Left cardiac atrium (tissue), 4 donors: ENCODE results near the gene GBP7. TPM values are rescaled to one million over a fixed set of nuclear protein-coding genes. Genes with fewer than 3 reads are reported as not detected.
"Not testable (repeated sequence)": the region's sequence is repeated elsewhere in the genome, so short reads cannot be mapped to it uniquely, and the experiment has no call there.

ENCODE experiments used
- ATAC-seq, 2 donors: fragments of 200-7000 bp; cut with Tn5 transposase; one replicate each; pipeline ENCODE4 v1.9.1; 2020; ENCODE audit warnings: mild to moderate bottlenecking in 2 of 2, moderate library complexity in 2 of 2
- DNase-seq: peaks from one replicate; pipeline ENCODE4 v3.0.0-alpha.2; 2020
- intact Hi-C, 2 donors: fragments of 100-400 bp; cut with DNase I; formaldehyde crosslinking; loops; one replicate each; pipeline versions ENCODE4 v1.14.1 to v1.15.1; 2022 to 2023
- long read RNA-seq: library from polyadenylated mRNA; unstranded; transcript quantifications from one replicate; pipeline ENCODE4 v2.0.0, GENCODE V29; 2021
- total RNA-seq, 2 donors: library from RNA; stranded (reverse); fragmentation: NEBNext Ultra II Directional; extraction: Animal tissue kit (Norgen Biotek cat#: 25700); gene quantifications; one replicate each; pipeline ENCODE4 v1.2.1, GENCODE V29; 2021
- donor health status: DM: no; HTN: yes; CAD: no.
- donor health status: DM: no; HTN: yes; CAD: no; lungs with severe emphysema.
- donor health status: DM: yes; HTN: yes; CAD: no.
- donor health status: Dilated cardiomyopathy.

GBP7 gene, protein sequence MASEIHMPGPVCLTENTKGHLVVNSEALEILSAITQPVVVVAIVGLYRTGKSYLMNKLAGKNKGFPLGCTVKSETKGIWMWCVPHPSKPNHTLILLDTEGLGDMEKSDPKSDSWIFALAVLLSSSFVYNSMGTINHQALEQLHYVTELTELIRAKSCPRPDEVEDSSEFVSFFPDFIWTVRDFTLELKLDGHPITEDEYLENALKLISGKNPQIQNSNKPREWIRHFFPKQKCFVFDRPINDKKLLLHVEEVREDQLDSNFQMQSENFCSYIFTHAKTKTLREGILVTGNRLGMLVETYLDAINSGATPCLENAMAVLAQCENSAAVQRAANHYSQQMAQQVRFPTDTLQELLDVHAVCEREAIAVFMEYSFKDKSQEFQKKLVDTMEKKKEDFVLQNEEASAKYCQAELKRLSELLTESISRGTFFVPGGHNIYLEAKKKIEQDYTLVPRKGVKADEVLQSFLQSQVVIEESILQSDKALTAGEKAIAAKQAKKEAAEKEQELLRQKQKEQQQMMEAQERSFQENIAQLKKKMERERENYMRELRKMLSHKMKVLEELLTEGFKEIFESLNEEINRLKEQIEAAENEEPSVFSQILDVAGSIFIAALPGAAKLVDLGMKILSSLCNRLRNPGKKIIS
- not detected for total RNA-seq
- long read RNA-seq = 0 reads

DNA sequence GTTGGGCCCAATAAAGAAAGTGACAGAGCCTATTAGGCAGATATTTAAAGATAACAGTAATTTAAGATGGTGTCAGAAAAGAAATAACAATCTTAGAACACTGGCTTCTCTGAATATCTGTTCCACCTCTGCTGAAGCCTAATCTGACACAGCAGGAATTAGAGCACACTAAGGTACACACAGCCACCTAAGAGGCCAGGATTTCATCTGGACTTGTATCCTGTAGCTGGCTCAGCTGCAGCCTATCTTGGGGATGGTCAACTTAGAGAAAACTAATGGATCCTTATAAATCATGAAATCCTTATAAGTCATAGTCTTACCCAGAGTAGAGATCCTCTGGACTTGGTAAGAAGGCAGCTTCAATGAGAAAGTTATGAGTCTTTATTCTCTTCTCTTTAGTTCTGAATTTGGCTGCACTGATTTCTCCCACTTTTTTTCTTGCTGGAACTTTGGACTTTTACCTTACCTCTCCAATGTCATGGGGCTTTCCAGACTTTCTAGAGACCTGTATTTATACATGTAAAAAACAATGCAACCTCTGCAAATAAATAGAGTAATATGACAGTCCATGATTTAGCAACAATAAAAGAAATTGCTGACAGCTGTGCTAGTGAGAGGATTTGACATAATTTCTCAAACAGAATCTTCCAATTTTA lies at the start of gene GBP7:
Gene GBP7, minus strand, starts transcription at position 403 of the 656 bp plus-strand sequence. CDS start 4,068 bp downstream, outside the sequence.
- intact Hi-C loops = no loop called here
- DNase-seq (no peak), ATAC-seq (no peak)

DNA sequence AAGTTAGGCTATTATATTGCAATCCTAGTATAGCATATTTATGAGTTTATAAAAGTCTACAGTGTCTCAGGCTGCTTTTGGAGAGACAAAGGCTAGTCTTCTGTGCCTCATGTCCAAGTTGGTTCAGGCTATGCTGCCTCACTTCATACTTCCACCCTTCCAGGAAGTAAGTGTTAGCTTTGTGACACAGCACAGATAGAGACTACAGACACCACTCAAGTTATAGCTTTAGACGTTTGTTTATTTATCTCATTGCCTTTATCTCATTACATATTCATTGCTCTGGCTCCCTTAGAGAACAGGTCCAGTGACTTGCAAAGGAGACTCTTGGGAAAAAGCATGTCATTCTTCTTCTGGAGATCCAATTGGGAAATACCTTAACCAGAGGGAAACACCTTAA lies 45.5 kb upstream of the GBP7 start:
- DNase-seq (no peak), ATAC-seq (no peak)
- intact Hi-C loops = no loop called here

- DNase-seq, intact Hi-C loops, ATAC-seq: not testable (repeated sequence)
These were observed 44.0 kb upstream of the GBP7 start for GRCh38 chr1:89219851-89220250.

GRCh38 chr1:89218941-89219340 lies 43.1 kb upstream of the GBP7 start:
- ATAC-seq, DNase-seq, intact Hi-C loops: not testable (repeated sequence)

GRCh38 chr1:89213347-89213746 lies 37.5 kb upstream of the GBP7 start:
- ATAC-seq (no peak), DNase-seq (no peak)
- intact Hi-C loops = no loop called here

DNA sequence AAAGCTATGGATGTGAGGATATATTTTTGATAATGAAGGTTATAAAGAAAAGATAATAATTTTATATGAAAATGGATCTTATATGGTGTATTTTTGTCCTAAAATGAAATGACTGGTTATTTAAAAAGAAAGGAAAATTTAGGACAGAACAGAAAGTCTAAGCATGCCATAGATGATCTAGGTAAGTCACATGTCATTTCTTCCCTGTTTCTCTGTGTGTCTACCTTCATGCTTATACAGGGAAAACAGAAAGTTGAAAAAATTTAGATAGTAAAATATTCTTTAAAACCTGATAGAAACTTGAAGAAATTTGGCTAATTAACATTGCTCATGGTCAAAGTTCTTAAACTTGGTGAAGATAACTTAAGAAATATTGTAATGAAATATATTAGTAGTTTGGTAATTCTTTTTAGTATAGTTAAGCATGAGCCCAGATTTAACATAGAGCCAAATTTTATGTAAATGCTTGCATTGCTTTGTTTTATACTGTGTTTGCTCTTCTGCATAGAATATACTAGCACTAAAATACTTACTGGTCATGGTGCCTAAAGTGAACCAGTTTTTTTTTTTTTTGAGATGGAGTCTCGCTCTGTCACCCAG lies 35.3 kb upstream of the GBP7 start:
- DNase-seq (no peak), ATAC-seq (no peak)
- intact Hi-C loops = no loop called here

- ATAC-seq = no peak
- no peak for DNase-seq
- intact Hi-C loops = no loop called here
These were observed 30.6 kb upstream of the GBP7 start for GRCh38 chr1:89206373-89206772.

DNA sequence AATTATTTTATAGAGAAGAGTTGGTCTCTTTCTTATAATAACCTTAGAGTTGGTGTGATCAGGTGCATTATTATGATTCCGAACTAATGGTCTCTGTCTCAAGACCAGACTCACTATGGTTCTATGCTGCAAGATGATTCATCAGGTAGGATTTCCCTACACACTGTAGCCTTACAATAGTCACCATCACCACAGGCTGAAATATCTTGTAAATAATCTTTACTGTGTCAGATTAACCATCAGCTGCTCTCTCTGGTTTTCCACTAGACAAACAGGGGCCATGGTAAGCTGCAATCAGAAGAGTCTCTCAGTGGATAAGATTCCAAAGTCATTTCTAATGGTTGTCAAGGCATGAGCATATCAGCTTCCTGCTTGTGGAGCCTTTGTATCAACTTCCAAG lies 27.4 kb upstream of the GBP7 start:
- ATAC-seq (no peak), DNase-seq (no peak)
- intact Hi-C loops = no loop called here

GRCh38 chr1:89201106-89201794 lies 25.4 kb upstream of the GBP7 start:
- DNase-seq (no peak), ATAC-seq (no peak)
- intact Hi-C loops = no loop called here

- ATAC-seq (peak; percentile 38 to 50), DNase-seq (no peak)
- intact Hi-C loops = no loop called here
These were observed 24.9 kb upstream of the GBP7 start for GRCh38 chr1:89200663-89201062.

DNA sequence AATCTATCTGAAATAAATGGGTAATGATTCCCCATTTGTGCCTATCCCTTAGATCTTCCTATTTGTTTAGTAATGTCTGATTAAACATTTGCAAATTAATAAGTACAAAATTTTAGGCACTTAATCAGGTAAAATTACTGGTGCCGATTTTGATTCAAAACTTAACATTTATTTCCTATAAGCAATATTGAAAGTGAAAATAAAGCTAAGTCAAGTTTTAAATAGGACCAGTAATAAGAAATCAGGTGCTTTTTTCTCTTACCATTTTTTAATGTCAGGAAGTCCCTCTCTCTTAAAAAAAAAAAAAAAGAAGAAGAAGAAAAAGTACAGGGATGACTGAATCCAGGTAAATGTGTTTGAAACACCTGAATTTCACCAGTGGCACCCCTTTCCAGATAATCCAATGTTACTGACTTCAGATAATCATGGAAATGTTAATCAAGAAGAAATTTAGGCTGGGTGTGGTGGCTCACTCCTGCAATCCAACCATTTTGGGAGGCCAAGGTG lies 23.8 kb upstream of the GBP7 start:
- DNase-seq (no peak), ATAC-seq (no peak)
- intact Hi-C loops = loop anchor here in 1 of 2 donors (10.0 kb wide), 1 partner anchor 65 kb away; no protein-coding TSS in a partner anchor

- peak; percentile 48 for DNase-seq
- intact Hi-C loops = loop anchor here in 1 of 2 donors (10.0 kb wide), 1 partner anchor 66 kb away; no protein-coding TSS in a partner anchor
- ATAC-seq = peak; percentile 76 to 77
These were observed 22.8 kb upstream of the GBP7 start, which contains the start of gene GBP4 for GRCh38 chr1:89198491-89199072. TSS of gene GBP4 (minus strand) at chr1:89198942. CDS start at chr1:89198834, 108 bp downstream.

DNA sequence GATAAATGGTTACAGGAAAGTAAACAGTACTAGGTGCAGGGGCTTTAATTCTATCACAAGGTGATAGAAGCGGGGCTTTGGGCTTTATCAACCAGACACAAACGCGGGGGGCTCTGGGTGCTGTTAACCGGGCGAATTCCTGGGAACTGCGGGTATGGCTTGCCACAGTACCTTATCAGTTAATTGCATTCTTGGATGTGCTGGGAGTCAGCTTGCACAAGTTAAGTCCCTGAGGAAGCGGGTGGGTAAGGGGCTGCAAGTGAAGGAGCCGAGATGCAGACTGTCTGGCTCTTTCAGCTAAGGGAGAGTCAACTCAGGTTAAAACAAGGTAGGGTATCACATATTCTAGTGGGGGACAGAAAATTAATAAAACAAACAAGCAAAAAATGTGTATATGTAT lies 22.3 kb upstream of the GBP7 start:
- intact Hi-C loops = loop anchor here in 1 of 2 donors (10.0 kb wide), 1 partner anchor 67 kb away; no protein-coding TSS in a partner anchor
- peak in 1 of 2 donors; percentile 8 for ATAC-seq
- DNase-seq = no peak

GRCh38 chr1:89195476-89195875 lies 19.7 kb upstream of the GBP7 start:
- ATAC-seq (no peak), DNase-seq (no peak)
- intact Hi-C loops = loop anchor here in 1 of 2 donors (10.0 kb wide), 1 partner anchor 69 kb away; no protein-coding TSS in a partner anchor

- intact Hi-C loops = loop anchor here in 1 of 2 donors (10.0 kb wide), 1 partner anchor 73 kb away; no protein-coding TSS in a partner anchor
- DNase-seq (no peak), ATAC-seq (no peak)
These were observed 15.5 kb upstream of the GBP7 start for GRCh38 chr1:89191314-89191713.

DNA sequence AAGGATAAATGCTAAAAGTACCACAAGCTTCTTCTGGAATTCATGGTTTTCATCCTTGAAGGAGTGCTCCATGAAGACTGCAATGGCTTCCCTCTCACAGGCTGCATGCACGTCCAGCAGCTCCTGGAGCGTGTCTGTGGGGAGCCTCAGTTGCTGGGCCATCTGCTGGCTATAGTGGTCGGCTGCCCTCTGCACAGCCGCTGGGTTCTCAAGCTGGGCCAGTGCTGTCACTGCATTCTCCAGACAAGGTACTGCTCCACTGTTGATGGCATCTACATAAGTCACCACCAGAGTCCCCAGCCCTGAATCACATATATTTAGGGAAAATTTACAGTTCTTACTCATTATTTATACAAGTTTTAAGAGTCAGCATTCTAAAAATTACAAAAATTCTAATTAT lies 14.2 kb upstream of the GBP7 start:
- intact Hi-C loops = loop anchor here in 1 of 2 donors (10.0 kb wide), 1 partner anchor 75 kb away; no protein-coding TSS in a partner anchor

GRCh38 chr1:89179343-89179742 lies 3.5 kb upstream of the GBP7 start:
- DNase-seq (no peak), ATAC-seq (no peak)
- intact Hi-C loops = no loop called here

More for the DNA sequence above, 14.2 kb upstream of the GBP7 start:
- ATAC-seq = no peak
- DNase-seq = no peak

DNA sequence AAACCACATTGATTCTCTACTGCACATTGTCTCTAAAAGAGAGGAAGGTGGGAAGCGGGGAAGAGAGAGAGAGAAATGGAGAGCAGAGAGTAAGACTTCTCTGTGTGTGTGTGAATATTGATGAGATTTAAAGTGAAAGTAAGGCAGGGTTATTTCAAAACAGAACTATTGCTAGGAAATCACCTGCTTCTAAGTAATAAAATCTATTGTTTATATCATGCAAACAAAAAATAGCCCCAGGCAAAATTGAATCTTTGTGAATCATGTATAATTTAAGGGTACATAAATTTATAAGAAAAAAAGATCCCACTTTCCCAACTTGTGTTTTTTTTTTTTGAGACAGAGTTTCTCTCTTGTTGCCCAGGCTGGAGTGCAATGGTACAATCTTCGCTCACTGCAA lies 1.2 kb upstream of the GBP7 start:
- DNase-seq = no peak
- ATAC-seq = no peak
- intact Hi-C loops = no loop called here
